Nephron (organoid): ENCODE measurements around the gene ZNF573.

Experiments
- H3K27ac Mint-ChIP-seq, 3 experiments: 2 replicates each; pipeline ENCODE4 v1.8.0; 2020; ENCODE audit warnings: mixed read lengths in 3 of 3, mild to moderate bottlenecking in 2 of 3, moderate library complexity in 1 of 3
- H3K27me3 Mint-ChIP-seq: 2 replicates; pipeline ENCODE4 v1.8.0; 2021; ENCODE audit warnings: low read depth, mild to moderate bottlenecking, moderate library complexity, mixed read lengths
- H3K36me3 Mint-ChIP-seq: 2 replicates; pipeline ENCODE4 v1.8.0; 2020; ENCODE audit warnings: low read depth, mixed read lengths
- H3K4me1 Mint-ChIP-seq: 2 replicates; pipeline ENCODE4 v1.8.0; 2020; ENCODE audit warnings: mixed read lengths
- H3K4me3 Mint-ChIP-seq, 3 experiments: 2 replicates each; pipeline ENCODE4 v1.8.0; 2020; ENCODE audit warnings: mild to moderate bottlenecking in 3 of 3, mixed read lengths in 3 of 3, moderate library complexity in 2 of 3
- H3K9me3 Mint-ChIP-seq: 2 replicates; pipeline ENCODE4 v1.8.0; 2020; ENCODE audit warnings: mixed read lengths
- CTCF ChIP-seq, 3 experiments: fragments of 200-600 bp; sonication (generic); IDR thresholded peaks; one replicate each; pipeline ENCODE4 v1.5.0; 2021; ENCODE audit warnings: antibody characterized with exemption in 3 of 3; ENCODE audit not compliant: unreplicated experiment in 3 of 3

The ZNF573 gene

DNA sequence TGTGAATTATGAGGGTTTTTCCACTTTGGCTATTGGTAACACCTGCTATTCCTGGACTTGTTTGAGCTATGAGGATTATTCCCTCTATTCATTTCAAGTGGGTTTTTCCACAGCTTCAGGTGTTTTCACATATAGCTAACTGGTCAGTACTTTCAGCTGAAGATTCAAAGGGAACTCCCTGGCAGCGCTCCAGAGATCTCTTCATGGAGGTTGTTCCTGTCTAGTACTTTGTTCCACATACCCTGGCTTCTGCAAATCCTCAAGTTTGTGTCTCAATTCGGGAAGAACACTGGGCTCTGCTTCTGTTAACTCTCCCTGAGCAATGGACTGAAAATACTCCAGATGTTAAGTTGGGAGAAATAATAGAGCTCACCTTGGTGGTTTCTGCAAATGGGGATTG lies 54.2 kb downstream of the ZNF573 start:
- no peak for TF ChIP-seq CTCF (IDR thresholded peaks at IDR 0.05; ENCODE audit: unreplicated experiment in 3 of 3)
- H3K36me3 Mint-ChIP-seq: peaks cover 4% of the 10 kb centered on the region
- H3K9me3 Mint-ChIP-seq: peaks cover 3% of the 10 kb centered on the region
- no peaks in the 10 kb centered on the region for H3K27me3 Mint-ChIP-seq
- H3K4me3 Mint-ChIP-seq: no peak overlapping the region
- H3K4me1 Mint-ChIP-seq: no peaks in the 10 kb centered on the region
- H3K27ac Mint-ChIP-seq: no peak overlapping the region

DNA sequence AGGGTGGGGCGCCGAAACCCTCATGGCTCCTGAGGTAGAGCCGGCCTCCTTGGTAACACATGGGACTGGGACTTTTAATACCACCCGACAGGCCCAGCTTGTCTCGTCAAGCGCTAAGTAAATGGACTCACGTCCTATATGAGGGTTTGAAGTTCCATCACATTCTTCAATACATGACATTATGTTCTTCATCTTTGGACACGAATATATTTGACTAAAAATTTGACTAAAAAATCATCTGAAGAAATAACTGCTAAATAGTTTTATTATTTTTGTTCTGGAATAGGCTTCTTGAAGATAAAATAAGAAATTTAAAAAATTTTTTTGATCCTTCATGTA lies 59.5 kb downstream of the ZNF573 start:
- peak overlapping the region; percentile 90 to 97 (median 95) for H3K4me3 Mint-ChIP-seq
- H3K4me1 Mint-ChIP-seq: peaks cover 12% of the 10 kb centered on the region
- H3K36me3 Mint-ChIP-seq: peaks cover 33% of the 10 kb centered on the region
- H3K9me3 Mint-ChIP-seq: peaks cover 16% of the 10 kb centered on the region
- H3K27me3 Mint-ChIP-seq: no peaks in the 10 kb centered on the region
- peak overlapping the region; percentile 57 to 96 (median 84) for H3K27ac Mint-ChIP-seq
- TF ChIP-seq CTCF (IDR thresholded peaks at IDR 0.05; ENCODE audit: unreplicated experiment in 3 of 3): peak in 1 of 3 experiments; percentile 15

GRCh38 chr19:37719111-37719926 lies 60.1 kb downstream of the ZNF573 start, which contains the start of gene ZNF607:
ZNF607 (minus strand) TSS chr19:37719761; CDS start chr19:37711618, 8,143 bp downstream.
- peak; percentile 55 to 66 (median 56) for TF ChIP-seq CTCF (IDR thresholded peaks at IDR 0.05; ENCODE audit: unreplicated experiment in 3 of 3)
- Mint-ChIP-seq H3K9me3 (peaks cover 16% of the 10 kb centered on the region), H3K27ac (peak within 1 kb of the TSS; percentile 57 to 96 (median 84)), H3K27me3 (no peaks in the 10 kb centered on the region), H3K4me3 (peak within 1 kb of the TSS; percentile 90 to 97 (median 95)), H3K4me1 (peaks cover 12% of the 10 kb centered on the region), H3K36me3 (peaks cover 39% of the 10 kb centered on the region)

DNA sequence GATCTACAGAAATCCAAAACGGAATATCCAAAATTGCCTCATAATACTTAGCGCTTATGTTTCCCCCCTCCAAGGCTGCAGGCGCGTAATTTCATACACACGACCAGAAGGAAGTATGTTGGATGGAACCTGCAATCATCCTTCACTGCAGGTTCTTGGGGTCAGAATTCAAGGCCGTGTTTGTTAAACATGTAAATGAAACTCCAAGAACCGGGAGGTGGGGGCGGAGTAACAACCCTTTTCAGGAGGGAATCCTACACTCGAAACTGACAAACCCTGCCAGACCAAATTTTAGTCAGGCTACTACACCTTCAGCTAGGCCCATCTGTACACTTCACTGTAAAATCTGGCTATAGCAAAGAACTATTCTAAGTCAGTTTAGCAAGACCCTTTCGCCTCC lies 61.1 kb downstream of the ZNF573 start:
- Mint-ChIP-seq H3K27ac (peak overlapping the region; percentile 57 to 84 (median 77)), H3K4me3 (peak overlapping the region; percentile 90 to 97 (median 95)), H3K9me3 (peaks cover 16% of the 10 kb centered on the region), H3K4me1 (peaks cover 12% of the 10 kb centered on the region), H3K36me3 (peaks cover 48% of the 10 kb centered on the region), H3K27me3 (no peaks in the 10 kb centered on the region)
- TF ChIP-seq CTCF (IDR thresholded peaks at IDR 0.05; ENCODE audit: unreplicated experiment in 3 of 3): no peak

DNA sequence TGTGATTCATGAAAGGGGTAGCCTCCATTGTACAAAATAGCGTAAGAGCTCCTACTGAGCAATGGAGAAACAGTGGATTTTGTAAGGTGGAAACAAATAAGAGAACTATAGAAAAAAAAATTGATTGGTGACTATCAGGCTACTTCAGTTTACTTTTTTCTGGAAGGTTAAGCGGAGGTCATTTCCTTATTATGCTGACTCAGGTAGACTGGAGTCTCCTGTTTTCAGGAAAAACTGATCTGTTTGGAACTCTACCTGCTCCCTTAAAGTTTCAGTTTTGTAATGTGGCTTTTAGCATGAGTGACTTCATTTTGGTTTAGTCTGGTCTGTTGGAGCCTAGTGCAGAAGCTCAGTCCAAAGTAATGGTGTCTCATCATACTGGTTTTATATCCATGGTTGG lies 63.2 kb downstream of the ZNF573 start:
- no peak overlapping the region for H3K27ac Mint-ChIP-seq
- peaks cover 68% of the 10 kb centered on the region for H3K36me3 Mint-ChIP-seq
- peaks cover 30% of the 10 kb centered on the region for H3K9me3 Mint-ChIP-seq
- TF ChIP-seq CTCF (IDR thresholded peaks at IDR 0.05; ENCODE audit: unreplicated experiment in 3 of 3): no peak
- peaks cover 12% of the 10 kb centered on the region for H3K4me1 Mint-ChIP-seq
- no peak overlapping the region for H3K4me3 Mint-ChIP-seq
- H3K27me3 Mint-ChIP-seq: no peaks in the 10 kb centered on the region
